NCI-H2081 treated with DMSO at 0.1 percent for 48 hours (cell line): ENCODE measurements around the gene MIA2.

Experiments used
- DNase-seq: peaks from one replicate; lab custom pipeline; 2025; lab: John Stamatoyannopoulos, UW

Gene MIA2

DNA sequence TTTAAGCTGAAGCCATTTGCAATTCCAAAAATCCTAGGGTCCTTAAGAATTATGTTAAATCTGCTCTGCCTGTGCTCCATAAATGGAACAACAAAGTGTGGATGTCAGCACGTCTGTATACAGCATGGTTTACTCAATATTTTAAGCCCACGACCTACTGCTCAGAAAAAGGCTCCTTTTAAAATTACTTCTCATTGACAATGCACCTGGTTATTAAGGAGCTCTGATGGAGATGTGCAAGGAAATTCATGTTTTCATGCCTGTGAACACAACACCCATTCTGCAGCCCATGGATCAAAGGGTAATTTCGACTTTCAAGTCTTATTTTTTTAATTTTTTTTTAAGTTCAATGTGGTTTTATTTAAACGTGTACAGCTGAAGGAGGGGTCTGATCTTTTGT, 150.5 kb downstream of the MIA2 start:
- no peak for DNase-seq

DNA sequence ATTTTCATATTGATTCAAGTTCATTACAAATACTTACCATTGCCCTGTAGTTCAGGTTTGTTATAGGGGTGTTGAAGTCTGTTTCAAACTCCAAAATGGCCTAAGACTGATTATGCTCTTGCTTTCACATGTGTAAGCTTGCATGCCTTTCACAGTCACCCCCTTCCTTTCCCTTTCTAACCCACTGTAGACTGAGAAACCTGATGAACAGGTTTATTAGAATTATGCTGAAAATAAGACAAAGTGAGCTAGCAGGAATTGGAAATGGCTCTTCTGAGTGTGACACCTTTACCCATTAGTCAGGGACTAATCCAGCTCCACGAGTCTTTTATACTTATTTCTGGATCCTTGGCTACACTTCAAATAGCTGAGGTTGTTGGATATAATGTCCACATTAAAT, 159.6 kb downstream of the MIA2 start:
- DNase-seq: no peak

DNA sequence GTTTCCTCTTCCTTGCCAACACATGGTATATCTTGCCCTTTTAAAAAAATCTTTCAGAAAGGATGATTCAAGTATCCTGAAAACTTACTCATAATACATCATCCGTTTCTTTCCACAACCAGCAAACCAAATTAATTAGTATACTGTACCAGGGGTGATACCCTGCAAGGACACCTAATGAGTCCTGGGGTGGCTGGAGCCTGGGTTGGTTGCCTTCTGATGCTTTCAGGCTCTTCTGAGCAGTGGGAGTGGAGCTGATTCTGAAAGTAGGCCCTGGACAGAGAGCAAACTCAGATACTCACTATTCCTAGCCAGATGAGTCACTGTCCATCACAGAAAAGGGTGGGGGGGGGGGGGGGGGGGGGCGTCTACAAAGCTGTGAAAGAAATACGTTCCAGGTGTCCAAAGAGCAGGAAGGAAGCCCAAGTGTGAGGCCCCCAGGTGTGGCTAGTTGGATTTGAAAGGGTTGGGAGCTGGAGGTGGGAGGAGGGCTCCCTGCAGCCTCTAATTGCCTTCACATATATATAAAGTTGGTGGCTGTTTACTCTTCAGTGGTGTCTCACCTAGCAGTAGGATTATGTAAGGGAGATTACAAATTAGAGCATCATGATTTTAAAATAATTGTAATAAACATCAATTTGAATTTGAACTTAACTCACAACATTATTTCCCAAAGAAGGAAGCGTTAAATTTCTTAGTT, 162.0 kb downstream of the MIA2 start:
- DNase-seq: no peak

DNA sequence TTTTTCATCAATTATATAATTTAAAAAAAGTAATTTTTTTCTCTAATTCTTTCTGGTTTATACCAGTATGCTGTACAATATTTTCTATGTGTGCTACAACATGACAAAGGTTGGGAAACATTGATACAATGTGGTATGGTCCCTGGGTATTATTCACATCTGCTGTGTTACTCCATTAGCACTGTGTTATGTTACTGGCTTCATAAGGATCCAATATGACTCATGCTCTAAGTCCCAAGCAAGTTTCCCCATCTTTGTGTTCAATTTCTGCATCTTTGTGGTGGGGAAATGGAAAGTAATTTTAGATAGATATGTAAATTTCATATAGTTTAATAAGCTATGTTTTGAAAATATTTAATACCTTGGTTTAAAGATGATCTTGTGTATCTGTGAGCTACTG, 162.7 kb downstream of the MIA2 start:
- DNase-seq: no peak

DNA sequence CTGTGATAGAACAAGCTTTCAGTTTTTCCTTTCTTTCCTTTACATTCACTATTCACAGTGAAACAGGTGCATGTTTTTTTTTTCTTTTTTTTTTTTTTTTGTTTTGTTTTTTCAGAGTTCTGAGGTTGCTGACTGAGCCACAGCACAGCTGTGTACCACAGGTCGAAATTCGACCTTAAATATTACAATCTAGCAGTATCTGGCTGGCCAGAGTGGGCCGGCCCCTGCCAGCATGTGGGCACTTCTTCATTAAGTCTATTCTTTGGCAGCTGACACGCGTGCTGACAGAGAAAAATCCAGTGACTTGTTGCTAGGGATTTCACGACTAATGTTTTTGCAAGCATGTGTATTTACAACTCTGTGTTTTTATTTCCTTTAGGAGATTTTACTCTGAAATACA, 164.7 kb downstream of the MIA2 start:
- no peak for DNase-seq

DNA sequence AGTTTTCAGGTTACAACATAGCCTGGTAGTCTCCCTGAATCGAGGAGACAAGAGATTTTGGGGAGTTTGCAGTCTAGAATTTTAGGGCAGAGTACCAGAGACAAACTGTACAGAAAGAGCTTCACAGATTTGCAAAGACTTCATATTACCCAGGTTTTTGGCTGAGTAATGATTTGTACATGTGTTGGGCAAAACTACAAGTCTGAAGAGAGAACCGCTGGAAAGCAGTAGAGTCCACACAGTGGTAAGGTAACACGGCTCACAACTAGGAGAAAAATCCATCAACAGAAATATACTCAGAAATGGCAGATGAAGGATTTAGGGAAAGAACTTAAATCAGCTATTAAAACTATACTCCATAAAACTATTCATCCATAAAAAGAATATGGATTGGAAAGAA, 172.8 kb downstream of the MIA2 start:
- no peak for DNase-seq

DNA sequence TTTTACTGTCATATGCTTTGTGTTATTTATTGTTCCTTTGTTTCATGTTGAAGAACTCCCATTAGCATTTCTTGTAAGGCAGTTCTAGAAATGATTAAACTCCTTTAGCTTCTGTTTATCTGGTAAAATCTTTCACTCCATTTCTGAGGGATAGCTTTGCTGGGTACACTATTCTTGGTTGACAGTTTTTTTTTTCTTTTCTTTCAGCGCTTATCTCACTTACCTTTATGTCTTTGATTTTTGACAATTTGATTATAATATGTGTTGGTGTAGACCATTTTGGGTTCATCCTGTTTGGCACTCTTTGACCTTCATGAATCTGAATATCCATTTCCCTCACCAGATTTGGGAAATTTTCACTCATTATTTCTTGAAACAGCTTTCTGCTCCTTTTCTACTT, 182.4 kb downstream of the MIA2 start:
- DNase-seq: no peak

DNA sequence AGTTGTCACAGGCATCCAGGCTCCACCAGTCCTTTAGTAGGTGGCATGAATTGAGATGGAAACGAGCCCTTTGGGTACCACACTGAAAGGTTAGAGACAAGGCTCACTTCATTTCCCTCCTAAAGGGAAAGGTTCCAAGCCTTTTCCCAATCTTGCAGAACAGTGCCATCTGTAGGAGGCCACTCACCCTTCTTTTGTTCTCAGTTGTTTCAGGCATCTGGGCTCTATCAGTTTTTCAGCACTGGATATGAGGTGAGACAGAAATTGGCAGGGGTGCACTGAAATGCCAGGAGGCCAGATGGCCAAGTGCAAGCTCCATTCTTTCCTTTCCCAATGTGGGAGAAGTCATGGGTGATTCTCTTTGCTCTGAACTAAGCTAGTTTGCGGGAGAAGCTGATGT, 183.3 kb downstream of the MIA2 start:
- no peak for DNase-seq

DNA sequence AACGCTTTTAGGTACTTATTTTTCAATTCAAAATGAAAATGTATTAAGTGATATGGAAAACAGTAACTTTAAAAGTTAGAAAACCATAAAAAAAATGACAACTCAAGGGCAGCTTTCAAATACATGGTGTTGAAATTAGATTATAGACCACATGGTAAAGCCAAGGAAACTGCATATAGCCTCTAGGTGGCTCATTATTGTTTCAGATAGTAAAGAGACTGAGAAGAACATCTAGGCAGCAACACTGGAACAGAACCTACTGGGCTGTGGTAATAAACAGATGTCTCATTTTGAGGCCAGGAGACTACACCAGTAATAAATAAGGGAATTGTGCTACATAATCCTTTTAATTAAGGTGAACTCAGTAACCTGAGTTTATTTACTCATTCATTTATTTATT, 185.6 kb downstream of the MIA2 start:
- DNase-seq: no peak

DNA sequence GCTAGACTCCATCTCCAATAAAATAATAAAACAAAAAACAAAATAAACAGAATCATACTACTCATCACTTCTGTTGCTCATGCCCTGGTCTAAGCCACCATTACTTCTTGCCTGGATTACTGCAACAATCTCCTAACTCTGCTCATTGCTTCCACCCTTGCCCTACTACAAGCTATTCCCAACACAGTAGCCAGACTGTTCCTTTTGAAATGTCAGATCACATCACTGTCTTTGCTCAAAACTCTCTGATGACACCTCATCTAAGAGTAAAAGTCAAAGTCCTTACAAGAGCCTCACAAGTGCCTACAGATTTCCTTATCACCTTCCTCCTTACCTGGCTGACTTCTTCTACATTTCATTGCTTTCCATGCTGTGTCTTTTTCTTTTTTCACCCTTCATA, 188.5 kb downstream of the MIA2 start:
- DNase-seq: no peak

DNA sequence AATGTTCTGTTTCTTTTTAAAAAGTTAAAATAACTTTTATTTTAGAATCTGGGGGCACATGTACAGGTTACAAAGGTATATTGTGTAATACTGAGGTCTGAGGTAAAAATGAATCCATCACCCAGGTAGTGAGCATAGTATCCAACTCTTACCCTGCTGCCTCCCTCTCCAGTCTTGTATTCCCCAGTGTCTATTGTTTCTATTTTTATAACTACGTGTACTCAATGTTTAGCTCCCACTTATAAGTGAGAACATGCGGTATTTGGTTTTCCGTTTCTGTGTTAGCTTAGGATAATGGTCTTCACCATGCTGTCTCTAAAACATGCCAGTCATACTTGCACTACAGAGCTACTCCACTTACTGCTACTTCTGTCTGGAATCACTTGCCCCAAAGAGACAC, 190.1 kb downstream of the MIA2 start:
- DNase-seq: no peak

DNA sequence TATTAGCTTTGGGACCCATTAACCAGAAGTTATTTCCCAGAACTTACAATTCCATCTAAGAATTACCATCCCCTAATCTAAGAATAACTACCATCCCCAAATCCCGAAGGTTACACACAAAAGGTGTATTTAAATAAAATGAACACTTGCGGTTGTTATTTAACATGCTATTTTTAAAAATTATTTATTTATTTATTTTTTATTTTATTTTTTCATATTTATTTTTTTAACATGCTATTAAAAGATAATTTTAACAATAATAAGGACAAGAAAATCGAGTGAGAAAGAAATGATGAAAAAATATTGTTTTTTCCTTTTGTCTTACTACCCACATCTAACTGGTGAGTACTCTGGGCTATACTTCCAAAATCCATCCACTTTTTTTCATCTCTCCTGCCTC, 192.2 kb downstream of the MIA2 start:
- no peak for DNase-seq

DNA sequence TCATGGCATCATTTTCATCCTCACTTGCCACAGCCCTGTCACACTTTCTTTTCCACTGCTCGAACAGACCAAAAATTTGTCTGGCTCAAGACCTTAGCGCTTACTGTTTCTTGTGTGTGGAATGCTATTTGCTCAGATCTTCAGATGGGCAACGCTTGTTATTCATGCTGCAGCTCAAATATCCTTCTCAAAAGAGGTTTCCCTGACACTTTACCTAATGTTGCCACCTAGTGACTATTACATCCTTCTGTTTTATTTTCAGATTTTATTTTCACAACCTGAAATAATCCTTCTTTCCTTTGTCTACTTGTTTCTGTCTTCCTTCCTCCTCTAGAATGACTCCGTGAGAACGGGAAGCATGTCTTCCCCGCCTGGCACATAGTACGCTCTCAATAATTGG, 192.9 kb downstream of the MIA2 start:
- no peak for DNase-seq

DNA sequence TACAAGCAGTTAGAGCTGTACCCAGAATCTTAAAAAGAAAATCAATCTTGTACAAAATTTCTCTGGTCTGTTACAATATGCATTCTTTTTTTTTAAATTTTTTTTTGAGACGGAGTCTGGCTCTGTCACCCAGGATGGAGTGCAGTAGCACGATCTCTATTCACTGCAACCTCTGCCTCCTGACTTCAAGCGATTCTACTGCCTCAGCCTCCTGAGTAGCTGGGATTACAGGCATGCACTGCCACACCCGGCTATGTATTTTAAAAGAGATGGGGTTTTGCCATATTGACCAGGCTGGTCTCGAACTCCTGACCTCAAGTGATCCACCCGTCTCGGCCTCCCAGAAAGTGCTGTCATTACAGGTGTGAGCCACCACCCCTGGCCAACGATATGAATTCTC, 194.4 kb downstream of the MIA2 start:
- no peak for DNase-seq

DNA sequence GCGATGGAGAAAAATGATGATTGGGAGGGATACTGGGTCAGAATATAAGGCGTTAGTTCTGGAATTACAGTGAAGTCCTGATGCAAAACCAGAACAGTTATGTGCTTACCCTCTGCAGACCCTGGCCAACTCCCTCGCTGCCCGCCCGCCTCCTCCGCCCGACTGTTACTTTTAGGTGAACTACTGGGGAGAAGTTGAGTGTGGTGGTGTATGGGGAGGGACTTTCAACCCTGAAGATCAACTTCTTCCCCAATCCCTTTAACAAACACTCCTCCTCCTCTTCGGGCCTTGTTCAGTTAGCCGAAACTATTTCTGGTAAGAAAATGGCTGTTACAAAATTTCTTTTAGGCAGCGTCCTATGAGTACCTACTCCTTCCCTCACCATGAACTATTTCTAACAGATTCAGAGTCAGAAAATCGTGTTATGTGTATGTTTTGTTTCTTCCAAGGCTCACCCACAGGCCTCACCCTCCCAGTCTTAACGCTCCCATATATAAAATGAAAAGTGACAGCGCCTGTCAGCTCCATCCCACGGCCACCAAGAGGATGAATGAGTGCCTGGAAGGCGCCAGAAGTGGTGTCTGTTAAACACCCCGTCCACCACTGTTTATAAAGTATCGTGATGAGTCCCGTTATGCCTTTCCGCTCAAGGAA, 197.2 kb downstream of the MIA2 start:
- no peak for DNase-seq

DNA sequence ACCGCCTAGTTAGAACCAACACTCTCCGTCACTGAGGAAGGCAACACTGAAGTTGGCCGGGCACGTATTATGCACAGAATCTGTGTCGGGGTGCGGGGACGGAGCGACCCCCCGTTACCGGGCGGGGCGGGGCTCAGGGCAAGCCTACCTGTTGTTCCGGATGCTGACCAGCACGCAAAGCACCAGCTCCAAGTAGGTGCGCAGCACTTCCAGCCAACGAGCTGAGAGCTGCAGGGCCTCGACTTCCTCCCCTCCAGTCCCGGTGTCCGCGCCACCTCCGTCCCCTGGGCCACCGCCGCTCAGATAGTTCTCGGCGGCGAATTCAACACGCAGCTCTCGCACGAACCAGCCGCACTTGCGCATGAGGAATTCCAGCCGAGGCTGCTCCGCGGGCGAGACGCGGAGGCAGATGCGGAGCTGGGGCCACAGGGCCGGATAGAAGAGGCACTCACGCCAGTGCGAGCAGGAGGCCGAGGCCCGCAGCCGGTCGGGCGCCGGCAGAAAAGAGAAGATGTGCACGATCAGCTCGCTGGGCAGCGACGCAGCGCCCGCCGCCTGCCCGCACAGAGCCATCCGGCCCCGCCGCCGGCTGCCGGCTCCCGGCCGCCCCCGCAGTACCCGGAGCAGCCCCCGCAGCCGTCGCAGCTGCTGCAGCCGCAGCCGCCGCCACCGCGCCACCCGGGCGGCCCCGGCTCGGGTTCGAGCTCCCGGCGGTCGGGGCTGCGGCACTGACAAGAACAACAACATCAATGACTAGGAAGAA, 197.9 kb downstream of the MIA2 start:
- no peak for DNase-seq

DNA sequence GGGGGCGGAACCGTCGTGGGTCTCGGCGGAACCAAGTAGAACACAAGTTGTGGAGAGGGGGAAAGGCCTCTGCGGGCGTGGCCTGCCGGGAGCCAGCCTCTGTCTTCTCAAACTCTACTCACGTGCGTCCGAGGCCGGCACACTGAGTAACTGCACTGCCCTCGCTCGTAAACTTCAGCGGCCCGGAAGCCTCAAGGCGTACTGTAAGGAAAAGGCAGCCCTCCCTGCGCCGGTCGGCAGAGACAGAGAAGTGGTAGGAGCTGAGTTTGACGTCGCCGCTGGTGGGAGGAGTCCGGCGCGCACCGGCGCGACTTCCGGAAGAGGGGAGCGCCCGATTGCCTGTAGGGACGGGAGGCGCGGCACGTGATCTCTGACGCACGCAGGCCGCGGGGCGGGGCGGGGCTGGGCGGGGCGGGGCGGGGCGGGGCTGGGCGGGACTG, 198.5 kb downstream of the MIA2 start, which contains the start of gene FBXO33:
Gene FBXO33 (minus strand): TSS at position 255 of the 440 bp plus-strand sequence. CDS start 271 bp downstream, outside the sequence.
- peak; percentile 81 for DNase-seq

DNA sequence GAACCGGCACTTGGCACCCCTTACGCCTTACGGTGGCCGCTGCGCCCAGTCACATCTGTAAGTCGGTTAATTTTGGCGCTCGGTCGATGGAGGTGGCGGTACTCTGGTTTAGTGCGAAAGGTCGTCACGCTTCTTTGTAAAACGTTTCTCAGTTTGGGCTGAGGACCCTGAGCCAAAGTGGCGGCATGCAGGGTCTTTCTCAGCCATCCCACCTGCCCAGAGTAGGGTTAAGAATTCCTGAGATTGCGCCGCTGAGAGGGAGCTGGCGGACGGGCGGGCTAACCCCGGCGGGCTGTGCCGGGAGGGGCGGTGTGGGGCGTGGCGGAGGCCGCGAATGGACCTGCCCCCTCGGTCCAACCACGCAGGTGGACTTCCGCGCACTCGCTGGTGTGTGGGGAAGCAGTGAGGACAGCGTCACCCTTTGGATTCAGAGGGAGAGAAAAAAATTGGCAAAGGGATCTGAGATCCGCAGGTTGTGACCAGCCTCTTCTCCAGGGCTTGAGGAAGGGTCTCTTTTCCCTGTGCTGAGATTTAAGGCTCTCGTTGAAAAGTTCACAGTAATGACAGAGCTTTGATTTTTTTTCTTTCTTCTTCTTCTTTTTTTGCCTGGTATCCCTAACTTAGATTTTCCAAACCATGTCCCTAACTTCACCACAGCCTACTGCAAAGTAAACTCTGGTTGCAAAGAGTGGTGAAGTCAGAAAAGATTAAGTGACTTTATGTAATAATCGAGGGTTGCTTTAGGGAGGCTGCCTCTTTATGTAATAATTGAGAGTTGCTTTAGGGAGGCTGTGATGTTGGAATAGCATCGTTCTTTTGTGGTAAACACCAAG, 199.1 kb downstream of the MIA2 start:
- peak; percentile 81 for DNase-seq

DNA sequence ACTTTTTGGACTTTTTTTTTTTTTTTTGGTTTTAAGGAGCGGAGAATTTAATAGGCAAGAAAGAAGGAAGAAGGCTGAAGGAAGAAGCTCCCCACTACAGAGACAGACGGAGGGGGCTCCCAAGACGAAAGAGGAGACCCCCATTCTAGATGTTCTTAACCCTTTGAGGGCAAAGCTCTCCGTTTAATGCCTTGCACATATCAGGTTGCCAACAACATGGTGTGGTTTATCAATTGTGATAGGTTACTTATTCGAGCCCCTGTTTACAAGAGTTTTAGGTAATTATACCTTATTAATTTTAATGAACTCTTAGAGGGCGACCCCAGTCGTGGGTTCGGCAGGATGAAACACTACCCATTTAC, 199.7 kb downstream of the MIA2 start:
- no peak for DNase-seq

DNA sequence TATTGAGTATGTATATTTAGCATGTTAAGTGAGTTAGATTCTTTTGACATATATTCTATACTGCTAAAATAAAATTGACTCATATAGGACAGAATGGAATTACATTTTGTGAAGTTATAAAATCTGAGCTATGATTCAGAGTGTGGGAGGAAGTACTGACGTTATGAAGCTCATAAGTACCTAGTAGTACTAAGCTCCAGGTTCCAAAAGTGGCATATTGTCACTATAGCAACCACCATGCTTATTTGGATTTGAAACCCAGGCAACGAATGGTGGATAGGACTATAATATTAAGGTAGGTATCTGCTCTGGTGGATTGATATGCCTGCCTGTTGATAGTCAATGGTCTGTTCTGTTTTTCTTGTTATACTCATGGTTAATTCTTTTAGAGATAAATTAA, 200.7 kb downstream of the MIA2 start:
- DNase-seq: no peak

DNA sequence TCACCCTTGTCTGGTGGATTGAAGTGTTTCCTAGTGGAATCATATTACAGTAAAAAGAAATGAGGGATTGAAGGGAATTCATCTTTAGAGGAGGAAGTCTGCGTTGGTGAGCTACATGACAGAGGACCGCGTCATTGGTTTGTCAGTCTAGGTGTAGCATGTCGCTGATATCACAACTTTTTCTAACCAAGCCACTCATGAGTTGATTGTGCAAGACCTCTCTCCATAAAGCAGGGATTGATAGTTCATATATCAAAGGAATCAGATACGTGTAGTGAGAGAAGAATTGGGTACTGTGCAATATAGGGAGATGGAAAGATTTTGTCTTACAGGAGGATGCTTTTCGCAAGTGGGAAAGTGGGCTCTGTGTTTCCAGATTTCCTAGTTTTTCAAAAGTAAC, 201.5 kb downstream of the MIA2 start:
- no peak for DNase-seq
